ENCODE results near the gene ADNP. TPM values are rescaled to one million over a fixed set of nuclear protein-coding genes. Genes with fewer than 3 reads are reported as not detected.

ADNP gene
- polyA plus RNA-seq, 6 donors from 2014 or later = 5.5 to 15.7 (median 9.5) TPM

Other genes with a start within 250 kb of the ADNP start
- gene RIPOR3, start 239.9 kb downstream of the ADNP start, polyA plus RNA-seq (ENCODE audit: low read depth in 6 of 6) = 1 to 10 TPM in 5 of 6 donors, not detected in 1; 1.4 to 3.0 (median 2.1) TPM
- gene PARD6B, start 199.9 kb downstream of the ADNP start, polyA plus RNA-seq (ENCODE audit: low read depth in 6 of 6) = 1 to 10 TPM in 1 of 6 donors, under 1 TPM in 5; 0.08 to 1.6 (median 0.73) TPM
- gene BCAS4, start 136.4 kb downstream of the ADNP start, polyA plus RNA-seq (ENCODE audit: low read depth in 6 of 6) = 10 to 100 TPM; 62.1 to 82.2 (median 70.3) TPM
- 10 to 100 TPM; 57.0 to 86.2 (median 71.5) TPM for gene DPM1, start 27.1 kb upstream of the ADNP start, polyA plus RNA-seq (ENCODE audit: low read depth in 6 of 6)
- gene MOCS3, start 27.4 kb upstream of the ADNP start, polyA plus RNA-seq (ENCODE audit: low read depth in 6 of 6) = 1 to 10 TPM; 3.8 to 5.0 (median 4.1) TPM
- gene KCNG1, start 91.7 kb upstream of the ADNP start, polyA plus RNA-seq (ENCODE audit: low read depth in 6 of 6) = 100 to 1,000 TPM in 4 of 6 donors, 10 to 100 TPM in 2; 32.3 to 184 (median 107) TPM